Neural progenitor cell (in vitro differentiated cells): Measurements from ENCODE around the gene ALLC.

ENCODE experiments used
- EZH2phosphoT487 ChIP-seq: fragments of 200-600 bp; sonication (generic); IDR thresholded peaks from 2 replicates; pipeline ENCODE4 v1.6.1; 2017; ENCODE audit warnings: antibody characterized with exemption
- TF ChIP-seq, protein P1 (sequence below): fragments of 200-600 bp; sonication (generic); IDR thresholded peaks from 2 replicates; pipeline ENCODE4 v1.5.1; 2017; ENCODE audit warnings: antibody characterized with exemption, mild to moderate bottlenecking

DNA sequence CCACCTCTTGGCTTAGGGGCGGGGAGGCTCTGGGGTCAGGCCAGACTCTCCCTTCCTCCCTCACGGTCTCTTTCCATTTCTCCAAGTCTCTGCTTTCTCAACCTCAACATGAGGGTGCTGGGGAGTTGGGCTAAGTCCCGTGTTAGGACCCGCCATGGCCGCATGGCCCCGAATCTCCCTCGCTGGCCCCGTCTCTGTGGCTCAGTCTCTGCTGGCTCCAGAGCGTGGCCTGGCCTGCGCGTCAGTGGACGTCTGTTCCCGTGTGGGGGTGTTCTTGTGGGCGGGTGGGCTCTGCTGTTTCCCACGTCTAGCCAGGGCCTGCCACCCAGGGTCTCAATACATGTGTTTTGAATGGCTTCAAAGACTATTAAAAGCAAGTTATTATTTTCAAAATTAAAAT lies 12.4 kb downstream of the ALLC start:
- TF ChIP-seq, protein P1, sequence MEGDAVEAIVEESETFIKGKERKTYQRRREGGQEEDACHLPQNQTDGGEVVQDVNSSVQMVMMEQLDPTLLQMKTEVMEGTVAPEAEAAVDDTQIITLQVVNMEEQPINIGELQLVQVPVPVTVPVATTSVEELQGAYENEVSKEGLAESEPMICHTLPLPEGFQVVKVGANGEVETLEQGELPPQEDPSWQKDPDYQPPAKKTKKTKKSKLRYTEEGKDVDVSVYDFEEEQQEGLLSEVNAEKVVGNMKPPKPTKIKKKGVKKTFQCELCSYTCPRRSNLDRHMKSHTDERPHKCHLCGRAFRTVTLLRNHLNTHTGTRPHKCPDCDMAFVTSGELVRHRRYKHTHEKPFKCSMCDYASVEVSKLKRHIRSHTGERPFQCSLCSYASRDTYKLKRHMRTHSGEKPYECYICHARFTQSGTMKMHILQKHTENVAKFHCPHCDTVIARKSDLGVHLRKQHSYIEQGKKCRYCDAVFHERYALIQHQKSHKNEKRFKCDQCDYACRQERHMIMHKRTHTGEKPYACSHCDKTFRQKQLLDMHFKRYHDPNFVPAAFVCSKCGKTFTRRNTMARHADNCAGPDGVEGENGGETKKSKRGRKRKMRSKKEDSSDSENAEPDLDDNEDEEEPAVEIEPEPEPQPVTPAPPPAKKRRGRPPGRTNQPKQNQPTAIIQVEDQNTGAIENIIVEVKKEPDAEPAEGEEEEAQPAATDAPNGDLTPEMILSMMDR = no peak
- no peak for TF ChIP-seq EZH2phosphoT487
